ENCODE data around the gene LAPTM5.

The LAPTM5 gene

GRCh38 chr1:30786264-30786991, 28.9 kb upstream of the LAPTM5 start:
- no peak for DNase-seq

GRCh38 chr1:30785714-30786113, 28.1 kb upstream of the LAPTM5 start:
- no peak for DNase-seq

GRCh38 chr1:30785181-30785580, 27.6 kb upstream of the LAPTM5 start:
- no peak for DNase-seq

GRCh38 chr1:30783256-30783915, 25.8 kb upstream of the LAPTM5 start:
- no peak for DNase-seq

- peak; percentile 63 for DNase-seq
Measured at GRCh38 chr1:30782361-30783255, 25.0 kb upstream of the LAPTM5 start.

GRCh38 chr1:30781906-30782305, 24.3 kb upstream of the LAPTM5 start:
- DNase-seq = no peak

GRCh38 chr1:30780409-30780808, 22.8 kb upstream of the LAPTM5 start:
- no peak for DNase-seq

- peak; percentile 89 for DNase-seq
Measured at GRCh38 chr1:30779294-30780071, 21.9 kb upstream of the LAPTM5 start.

GRCh38 chr1:30778979-30779293, 21.4 kb upstream of the LAPTM5 start:
- DNase-seq = no peak

GRCh38 chr1:30778154-30778978, 20.8 kb upstream of the LAPTM5 start:
- no peak for DNase-seq

GRCh38 chr1:30777904-30778153, 20.3 kb upstream of the LAPTM5 start:
- no peak for DNase-seq

- no peak for DNase-seq
Measured at GRCh38 chr1:30777060-30777903, 19.7 kb upstream of the LAPTM5 start.

GRCh38 chr1:30776097-30777059, 18.8 kb upstream of the LAPTM5 start:
- DNase-seq = no peak

- DNase-seq = no peak
Measured at GRCh38 chr1:30775433-30775975, 17.9 kb upstream of the LAPTM5 start.

GRCh38 chr1:30774550-30775432, 17.2 kb upstream of the LAPTM5 start:
- no peak for DNase-seq

GRCh38 chr1:30773722-30774358, 16.3 kb upstream of the LAPTM5 start:
- DNase-seq = no peak

GRCh38 chr1:30771005-30771404, 13.4 kb upstream of the LAPTM5 start:
- DNase-seq = no peak

GRCh38 chr1:30770150-30770549, 12.6 kb upstream of the LAPTM5 start:
- no peak for DNase-seq
